ENCODE data around the gene DCUN1D3. TPM values are rescaled to one million over a fixed set of nuclear protein-coding genes. Genes with fewer than 3 reads are reported as not detected.

Gene DCUN1D3
- total RNA-seq, 1 experiment from 2014 or later, result 17.0 TPM

Other genes with a start within 250 kb of the DCUN1D3 start
- 0.64 and 0.93 TPM in 2 replicates for gene ACSM1, start 202.7 kb downstream of the DCUN1D3 start, total RNA-seq (2022)
- 45.4 and 46.1 TPM in 2 replicates for gene THUMPD1, start 158.5 kb downstream of the DCUN1D3 start, total RNA-seq (2022)
- 49.5 and 65.0 TPM in 2 replicates for gene ACSM3, start 136.3 kb downstream of the DCUN1D3 start, total RNA-seq (2022)
- 28.7 and 32.6 TPM in 2 replicates for gene ERI2, start 93.9 kb downstream of the DCUN1D3 start, total RNA-seq (2022)
- gene REXO5, start 93.8 kb downstream of the DCUN1D3 start, total RNA-seq (2022), result 10.1 and 10.4 TPM in 2 replicates
- gene LYRM1, start 413 bp upstream of the DCUN1D3 start, total RNA-seq (2022), result 33.4 and 36.5 TPM in 2 replicates